ENCODE measurements around the gene COL13A1.

The COL13A1 gene

DNA sequence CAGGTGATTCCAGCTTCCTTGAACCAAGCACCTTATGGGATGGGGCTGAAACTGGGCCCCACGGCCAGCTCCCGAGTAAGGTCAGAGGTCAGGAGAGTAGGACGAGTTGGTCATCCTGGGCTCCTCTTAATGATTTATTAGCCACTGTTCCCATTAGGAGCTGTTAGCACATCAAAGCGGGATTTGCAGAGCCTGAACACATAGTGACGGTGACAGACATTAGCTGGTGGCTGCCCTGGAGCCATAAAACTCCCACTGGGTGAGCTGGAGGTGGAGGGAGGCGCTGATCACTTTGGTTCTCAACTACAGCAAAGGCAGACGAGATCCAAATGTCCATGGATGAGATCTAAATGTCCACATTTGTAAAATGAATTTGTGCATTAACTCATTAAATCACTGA, 48.1 kb downstream of the COL13A1 start:
- no peak for DNase-seq

DNA sequence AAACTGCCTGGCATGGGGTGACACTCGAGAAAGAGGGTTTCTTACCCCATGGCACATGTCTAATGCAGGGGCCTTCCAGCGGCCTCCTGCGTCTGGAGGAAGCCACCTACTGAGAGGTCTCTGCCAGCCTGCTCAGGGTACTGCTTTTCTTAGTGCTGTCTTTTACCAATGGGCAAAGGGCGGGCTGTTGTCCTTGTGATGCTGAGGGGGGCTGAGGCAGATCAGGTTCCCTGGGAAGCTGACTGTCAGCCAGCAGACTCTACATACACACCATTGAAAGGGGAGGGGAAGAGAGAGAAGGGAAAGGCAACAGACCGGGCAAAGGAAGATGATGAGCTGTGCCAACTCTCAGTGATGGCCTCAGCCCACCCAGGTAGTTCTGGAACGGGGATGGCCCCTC, 48.7 kb downstream of the COL13A1 start:
- no peak for DNase-seq

DNA sequence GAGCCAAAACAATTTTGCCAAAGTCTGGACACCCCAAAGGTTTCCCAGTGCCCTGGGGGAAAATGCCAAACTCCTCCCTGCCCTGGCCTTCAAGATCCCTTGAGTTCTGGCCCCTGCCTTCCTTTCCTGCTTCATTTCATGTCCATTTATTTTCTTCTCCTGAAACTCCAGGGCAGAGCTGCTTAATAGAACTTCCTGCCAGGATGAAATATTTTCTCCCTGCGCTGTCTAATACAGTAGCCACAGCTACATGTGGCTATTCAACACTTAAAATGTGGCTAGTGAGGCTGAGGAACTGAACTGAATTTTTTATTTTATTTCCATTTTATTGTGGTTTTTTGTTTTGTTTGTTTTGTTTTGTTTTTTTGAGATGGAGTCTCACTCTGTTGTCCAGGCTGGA, 49.6 kb downstream of the COL13A1 start:
- no peak for DNase-seq

DNA sequence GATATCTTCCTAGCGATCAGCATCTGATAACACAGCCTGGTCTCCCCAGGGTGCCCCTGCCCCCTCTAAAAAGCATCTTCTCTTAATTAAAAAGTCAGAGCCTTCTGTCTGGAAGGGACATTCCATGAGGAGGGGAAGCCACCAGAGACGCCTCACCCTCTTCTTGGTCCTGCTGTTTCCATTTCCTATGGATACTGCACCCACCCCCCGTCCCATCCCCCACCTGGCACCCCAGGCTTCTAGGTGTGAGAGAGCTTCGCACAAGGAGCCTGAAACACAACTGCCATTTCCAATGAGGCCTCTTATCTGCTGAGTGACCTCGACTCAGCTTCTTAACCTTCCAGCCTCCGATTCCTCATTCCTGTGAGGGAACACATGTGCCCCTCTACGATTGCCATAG, 51.4 kb downstream of the COL13A1 start:
- DNase-seq = no peak

DNA sequence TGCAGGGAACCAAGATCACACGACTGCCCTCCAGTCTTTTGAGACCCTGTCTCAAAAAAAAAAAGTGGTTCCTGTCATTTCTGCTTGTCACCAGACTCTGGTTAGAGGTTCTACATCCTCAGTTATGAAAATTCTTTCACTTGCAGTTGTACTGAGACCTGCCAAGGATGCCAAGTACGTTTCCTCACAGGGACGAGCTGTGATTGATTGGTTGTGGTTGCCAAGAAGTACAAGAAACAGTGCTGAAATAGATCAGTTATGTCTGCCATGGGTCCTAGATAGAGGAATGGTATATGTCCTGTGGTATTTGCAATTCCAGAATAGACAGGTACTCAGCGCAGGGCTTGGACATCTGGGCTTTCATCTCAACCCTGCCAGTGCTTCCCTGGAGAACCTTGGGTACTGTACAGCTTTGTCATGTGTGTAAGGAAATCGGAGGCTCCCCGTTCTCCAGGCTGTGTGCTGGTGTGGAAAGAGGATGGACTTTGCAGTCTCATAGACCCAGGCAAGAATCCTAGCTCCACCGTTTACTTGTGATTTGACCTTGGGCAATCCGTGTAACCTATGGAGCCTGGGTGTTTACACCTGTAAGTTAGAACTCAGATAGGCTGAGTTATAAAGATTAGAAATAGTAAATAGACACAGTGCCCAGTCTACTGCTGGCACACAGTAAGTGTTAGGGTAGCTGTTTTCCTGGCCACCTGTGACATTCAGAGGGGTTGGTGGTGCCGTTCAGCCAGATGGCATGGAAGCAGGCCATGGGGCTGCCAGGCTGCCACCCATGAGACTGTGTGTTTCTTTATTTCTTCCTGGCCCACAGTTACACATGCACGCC, 53.0 kb downstream of the COL13A1 start:
- DNase-seq = no peak

DNA sequence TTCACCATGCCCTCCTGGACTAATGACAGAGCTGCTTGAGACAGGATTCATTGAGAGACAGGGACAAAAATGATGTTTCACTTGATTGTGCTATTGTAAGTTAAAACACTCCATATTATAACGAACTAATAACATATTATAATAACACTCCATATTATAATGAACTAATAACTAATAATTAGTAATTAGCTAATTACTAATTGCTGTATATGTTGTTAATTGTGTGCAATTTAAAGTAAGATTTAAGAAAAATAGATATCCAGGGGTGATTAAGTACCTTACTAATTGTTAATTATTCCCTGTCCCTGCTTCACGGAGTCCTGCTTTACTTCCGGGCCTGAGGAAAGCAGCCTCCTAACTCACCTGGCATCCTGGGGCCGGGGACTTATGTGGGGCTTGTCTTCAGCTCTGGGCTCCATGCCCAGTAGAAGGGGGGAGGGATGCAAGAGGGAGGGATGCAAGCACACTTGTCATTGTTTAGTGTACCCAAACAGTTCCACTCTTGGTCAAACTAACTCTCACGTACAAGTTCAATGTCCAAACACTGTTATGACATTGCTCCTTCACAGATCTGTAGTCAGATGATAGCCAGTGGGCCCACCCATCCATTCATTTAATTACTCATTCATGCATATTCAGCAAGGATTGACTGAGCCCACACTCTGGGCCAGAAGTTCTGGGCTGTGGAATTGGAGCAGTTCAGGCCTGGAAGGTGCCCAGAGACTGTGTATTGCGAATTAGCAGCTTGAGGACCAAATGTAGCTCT, 53.8 kb downstream of the COL13A1 start:
- no peak for DNase-seq

DNA sequence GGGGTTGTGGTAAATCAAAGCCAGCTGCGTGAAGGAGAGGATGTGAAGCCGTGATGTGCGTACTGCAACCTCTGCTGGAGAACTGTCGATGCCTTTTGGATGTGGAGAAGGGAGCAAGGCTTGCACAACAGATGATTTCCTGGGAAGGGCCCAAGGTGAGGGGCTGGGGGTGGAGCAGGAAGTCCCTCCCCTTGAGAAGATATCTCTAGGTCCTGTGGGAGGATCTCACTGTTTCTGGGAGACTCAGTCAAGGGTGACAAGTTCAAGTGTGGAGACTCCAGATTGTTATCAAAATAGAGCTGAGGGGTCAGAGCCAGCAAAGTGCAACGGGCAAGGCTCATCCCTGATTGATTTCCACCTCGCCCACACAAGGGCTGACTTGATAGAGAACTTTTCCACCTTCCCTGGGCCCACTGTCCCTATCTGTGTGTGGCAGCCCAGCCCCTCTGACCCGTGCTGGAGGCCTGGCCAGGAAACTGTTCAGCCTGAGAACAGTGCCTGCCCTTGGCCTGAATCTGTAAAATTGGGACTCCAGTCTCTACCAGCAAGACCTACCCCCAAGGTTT, 55.0 kb downstream of the COL13A1 start:
- no peak for DNase-seq

DNA sequence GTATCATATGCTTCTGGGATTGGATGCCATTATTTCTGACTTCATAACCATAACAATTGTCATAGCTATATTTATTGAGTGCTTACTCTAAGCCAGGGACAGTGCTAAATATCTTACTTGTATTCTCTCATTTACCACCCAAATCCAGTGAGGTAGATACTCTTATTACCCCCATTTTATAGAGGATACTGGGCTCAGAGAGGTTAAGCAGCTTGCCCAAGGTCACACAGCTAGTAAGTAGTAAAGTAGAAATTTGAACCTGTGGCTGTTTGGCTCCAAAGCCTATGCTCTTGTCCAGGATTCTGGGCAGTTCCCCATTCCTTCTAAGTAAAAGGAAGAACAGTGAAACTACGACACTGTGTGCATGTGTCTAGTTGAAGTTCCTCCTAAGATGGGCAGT, 56.5 kb downstream of the COL13A1 start:
- no peak for DNase-seq

DNA sequence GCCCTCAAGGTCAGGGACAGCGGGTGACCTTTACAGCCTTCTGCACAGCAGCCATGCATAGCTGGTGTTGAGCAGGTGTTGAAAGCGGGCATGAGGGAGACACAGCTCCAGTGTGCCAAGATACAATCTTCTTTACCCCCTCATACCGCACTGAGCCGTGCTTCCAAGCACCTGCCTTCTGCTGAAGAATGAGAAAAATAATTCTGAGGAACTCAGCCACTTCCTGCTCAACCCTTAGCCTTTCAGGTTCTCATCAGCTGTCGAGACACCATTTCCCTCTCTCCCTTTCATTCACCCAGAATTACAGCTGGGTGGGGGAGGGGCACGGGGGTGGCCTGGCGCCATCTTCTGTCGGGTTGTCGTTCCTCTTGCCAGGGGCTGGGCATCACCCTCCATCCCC, 58.6 kb downstream of the COL13A1 start:
- DNase-seq = no peak

DNA sequence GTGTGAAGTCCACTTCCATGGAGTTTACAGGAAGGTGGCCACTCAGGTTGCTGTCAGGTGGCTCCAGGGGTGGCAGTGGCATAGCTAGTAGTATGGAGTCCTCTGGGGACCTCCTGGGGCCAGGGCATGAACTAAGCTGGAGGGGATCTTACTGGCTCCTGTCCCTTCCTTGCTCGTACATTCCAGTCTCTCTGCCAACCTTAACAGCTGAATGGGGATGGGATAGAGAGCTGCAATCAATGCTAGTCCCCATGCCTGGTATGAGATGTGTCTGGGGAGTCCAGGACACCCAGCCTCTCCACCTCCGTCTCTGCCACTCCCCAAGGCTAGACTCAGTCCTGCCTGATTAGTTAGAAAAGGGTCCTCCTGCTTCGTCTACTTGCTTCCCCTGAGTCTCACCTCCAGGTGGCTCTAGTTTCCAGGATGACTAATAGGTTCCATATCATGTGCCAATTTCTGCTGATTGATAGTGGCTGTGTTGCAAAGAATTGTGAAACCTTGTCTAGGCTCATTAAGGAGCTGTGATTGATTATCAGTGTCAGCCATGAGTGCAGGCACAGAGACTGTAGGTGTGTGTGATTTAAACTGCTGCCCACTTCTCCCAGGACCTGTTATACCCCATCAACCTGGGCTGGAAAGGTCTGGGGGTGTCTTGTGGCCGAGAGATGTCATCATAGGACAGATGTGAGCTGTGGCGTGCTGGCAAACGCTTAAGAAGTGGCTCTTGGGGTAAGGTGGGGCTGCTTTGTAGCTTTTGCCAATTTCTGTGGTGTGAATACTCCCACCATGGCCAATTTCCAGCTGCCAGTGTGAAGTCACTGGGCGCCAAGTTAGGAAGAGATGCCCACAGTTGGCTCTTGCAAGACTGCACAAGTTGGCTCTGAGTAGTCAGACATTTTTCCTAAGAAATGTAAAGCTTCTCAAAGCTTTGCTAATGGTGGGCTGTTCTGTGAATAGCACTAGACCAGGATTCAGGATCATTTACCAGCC, 59.8 kb downstream of the COL13A1 start:
- no peak for DNase-seq

DNA sequence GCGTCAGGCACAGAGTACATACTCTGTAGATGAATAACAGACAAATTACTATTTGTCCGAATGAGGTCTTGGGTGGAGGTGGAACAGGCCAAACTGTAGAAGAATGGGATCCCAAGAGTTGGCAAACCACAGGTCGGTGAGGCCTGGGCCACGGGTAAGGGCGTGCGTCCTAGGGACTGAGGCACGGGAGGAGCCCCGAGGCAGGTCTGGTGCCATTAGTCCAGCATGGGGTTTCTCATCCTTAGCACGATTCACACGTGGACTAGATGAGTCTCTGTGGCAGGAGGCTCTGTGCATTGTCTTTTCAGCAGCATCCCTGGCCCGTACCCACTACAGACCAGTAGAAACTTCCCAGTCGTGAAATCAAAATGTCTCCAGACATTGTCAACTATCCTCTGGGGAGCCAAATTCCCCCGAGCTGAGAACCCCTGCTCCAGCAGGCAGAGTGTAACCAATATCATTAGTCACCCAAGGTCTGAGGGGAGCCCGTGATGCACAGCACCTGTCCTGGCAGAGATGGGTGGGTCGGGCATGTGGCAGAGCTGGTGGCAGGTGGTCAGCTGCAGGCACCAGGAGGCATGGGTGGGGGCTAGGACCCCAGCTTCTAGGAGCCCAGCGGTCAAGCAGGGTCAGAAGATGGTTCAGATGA, 61.3 kb downstream of the COL13A1 start:
- DNase-seq = no peak

DNA sequence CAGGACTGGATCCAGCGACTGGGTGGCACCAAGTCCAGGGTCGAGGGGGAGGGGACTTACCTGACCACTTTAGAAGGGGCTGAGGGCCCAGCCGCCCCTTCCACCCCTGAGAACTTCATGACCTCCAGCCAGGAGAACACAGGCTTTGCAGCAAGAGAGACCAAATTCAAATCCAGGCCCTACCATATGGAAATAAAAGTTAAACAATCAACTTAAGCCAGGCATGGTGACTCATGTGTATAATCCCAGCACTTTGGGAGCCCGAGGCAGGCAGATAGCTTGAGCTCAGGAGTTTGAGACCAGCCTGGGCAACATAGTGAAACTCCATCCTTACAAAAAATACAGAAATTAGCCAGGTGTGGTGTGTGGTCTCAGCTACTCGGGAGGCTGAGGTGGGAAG, 61.9 kb downstream of the COL13A1 start:
- DNase-seq = no peak

DNA sequence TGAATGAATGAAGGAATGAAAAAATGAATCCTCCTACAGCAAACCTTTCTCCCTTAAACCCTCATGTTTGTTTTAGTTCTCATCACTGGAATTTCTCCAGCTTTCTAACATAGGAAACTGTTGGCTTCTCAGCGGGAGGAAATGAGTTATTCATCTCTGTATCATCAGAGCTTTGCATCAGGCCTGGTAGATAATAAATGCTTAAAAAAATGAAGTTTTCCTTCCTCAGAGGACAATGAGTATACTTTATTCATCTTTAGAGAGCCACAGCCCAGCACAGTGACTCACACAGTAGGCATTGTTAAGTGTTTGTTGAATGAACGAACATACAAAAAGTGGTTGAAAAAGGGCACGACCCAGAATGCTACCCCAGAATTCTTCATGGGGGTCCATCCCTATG, 62.6 kb downstream of the COL13A1 start:
- DNase-seq = no peak

DNA sequence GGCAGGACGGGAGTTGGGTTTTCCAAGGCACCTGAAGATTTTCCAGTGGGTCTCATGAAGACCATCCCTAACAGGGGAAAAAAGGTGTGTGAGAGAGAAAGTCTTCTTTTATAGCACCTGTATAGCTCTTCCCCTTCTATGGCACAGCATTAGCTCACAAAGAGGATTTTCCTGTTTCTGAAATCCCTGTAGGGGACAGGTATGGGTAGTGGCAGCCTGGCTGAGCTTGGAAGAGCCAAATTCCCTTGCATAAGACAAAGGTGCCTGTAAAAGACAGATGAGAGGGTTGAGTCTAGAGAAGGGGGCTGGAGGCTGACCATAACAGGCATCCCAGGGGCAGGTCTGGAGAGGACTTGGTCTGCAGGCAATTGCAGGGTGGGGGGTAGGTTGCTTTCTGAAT, 63.7 kb downstream of the COL13A1 start:
- DNase-seq = no peak

DNA sequence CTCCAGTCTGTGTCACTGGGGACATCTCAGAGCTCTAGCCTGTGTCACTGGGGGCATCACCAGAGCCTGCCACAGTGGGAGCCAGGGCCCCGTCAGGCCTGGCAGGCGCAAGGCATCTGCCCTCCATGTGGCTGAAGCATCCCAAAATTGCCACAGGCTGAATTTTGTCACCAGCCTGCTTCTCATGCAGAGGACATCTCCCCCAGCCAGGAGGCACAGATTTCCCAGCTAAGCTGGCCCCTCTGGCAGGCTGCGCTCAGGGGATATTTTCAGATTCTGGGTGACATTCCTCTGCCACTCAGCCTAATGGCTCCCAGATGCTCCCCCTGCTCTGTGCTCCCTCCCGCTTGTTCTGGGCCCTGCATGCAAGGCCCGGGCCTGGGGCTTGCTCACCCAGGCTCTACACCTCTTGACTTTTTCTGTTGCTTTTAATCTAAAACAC, 64.6 kb downstream of the COL13A1 start:
- DNase-seq = no peak

DNA sequence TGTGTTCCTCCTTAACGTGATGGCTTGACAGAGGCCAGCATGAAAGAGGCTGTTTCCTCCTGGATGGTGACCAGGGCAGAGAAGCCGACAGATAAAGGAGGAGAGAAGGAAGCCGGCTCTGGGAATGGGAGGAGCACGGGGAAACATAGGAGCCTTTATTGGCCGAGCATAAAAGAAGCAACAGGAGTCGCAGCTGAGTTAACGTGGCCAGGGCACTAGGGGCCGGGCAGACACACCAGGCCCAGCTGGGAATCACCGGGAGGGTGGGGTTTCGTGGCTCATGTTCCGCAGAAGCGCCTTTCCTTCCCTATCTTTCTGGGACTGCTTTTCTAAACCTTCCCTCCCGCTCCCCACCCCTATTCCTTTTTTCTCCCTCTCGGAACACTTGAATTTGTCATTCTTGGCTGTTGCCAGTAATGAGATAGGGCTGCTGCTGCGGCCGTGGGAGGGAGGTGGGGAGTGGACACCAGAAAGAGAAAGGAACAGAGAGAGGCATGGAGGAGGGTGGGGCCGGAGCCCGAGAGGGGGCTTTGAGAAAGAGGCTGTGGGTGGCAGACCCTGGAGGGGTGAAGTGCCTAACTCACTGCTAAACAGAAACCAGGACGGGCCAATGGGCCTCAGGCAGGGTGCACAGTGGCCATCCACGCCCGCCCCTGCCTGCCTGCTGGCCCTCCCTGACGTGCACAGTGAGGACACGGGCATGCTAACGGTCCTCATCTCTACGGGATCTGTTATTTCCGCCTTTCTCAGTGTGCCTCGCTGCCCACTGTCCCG, 65.2 kb downstream of the COL13A1 start:
- no peak for DNase-seq

DNA sequence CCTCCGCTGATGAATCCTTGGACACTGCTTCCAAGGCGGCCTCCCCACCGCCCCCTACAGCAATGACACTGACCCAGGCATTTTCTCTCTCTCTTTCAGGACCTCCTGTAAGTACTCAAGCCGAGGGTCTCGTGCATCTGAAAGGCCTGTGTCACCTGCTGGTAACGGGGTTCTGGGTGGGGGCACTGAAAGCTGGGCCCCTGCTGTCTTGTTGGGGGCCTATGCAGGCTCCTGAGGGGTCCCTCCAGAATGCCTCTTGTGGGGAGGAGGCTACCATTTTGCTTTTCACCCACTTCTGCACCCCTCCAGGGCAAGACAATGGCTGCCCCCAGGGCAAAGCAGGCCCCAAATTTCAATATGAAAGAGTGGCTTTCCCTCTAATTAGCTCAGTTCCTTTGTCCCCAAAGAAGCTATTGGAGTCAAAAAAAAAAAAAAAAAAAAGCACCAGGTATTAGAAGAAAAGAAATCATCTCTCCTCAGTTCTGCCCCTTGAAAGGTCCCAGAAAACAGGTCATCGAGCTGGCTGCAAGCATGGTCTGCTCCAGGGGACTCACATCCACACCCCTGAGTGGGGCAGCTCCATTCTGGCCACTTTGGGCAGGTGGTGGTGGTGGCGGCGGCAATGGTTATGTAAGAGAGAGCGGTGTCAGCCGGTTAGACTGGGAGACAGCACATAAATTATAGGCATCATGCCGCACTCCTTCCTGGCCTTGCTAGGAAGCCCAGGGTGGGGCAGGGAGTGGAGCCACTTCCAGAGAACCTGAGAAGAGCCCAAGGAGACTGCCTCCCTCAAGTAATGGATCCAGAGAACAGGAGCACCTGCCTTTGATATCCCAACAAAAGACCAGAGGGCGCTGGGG, 66.2 kb downstream of the COL13A1 start:
- no peak for DNase-seq

DNA sequence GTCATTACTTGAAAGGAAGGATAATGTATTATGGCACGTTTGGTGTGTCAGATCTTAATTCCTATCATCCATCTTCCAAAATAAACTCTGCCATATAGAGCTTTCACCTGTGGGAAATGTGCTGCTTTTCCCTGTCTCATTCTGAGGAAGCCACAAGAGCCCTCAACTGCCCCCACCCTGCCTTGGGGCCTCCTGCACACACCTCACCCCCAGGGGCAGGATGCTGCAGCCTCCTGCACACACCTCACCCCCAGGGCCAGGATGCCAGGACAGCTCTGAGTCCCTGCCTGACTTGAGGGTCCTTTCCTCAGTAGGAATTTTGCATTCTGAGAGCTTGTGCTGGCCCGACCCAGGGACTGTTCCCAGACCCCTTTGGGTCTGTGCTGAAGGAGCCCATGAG, 67.1 kb downstream of the COL13A1 start:
- DNase-seq = no peak

DNA sequence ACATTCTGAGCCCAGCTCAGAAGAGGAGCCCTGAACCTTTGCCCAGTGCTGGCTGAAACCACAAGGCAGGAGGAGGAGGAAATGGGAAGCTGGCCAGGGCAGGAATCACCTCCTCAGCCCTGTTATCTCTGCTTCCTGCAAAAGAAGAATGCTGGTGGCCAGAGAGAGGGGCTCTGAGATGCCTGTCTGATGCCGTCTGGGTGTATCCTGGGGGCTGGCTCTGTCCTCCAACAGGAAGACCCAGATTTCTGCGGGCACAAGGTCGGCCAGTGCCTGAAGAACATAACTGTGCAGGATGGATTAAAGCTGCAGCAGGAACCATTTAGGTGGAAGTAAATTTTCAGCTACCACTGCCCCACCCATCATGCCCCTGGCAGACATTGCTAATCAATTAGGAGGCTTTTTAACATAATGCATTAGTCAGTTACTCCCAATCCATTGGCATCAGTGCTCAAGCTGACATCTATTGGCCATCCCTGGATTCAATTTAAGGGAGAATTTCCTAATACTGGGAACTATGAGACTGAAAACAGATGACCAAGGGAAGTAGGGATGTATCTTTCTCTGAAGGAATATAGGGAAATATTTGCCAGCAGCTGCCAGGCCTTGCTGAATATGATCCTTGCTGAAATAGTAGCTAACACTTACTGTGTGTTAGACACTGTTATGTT, 67.7 kb downstream of the COL13A1 start:
- DNase-seq = no peak

DNA sequence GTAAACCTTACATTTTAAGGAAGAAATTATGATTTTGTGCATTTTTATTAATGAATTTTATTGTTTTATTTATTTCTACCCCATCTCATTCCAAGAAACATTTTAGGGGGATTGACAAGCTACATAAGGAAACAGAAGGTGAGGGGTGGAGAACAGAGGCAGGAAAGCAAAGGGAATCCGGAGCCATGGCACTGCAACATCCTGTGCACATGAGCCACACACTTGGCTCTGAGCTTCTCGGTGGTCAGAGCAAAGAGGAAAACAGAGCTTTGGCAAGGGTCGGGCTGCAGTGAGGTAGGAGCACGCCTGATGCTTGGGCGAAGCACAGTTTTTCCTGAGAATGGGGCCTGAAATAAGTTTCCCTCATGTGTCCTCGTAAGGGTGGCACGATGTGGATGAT, 68.9 kb downstream of the COL13A1 start:
- DNase-seq = no peak
